WI38 (cell line): ENCODE data around the gene DLG1.
A peak's percentile ranks its signal among the peaks of the same experiment; 100 is the strongest.
"Not testable (repeated sequence)": the region's sequence is repeated elsewhere in the genome, so short reads cannot be mapped to it uniquely, and the experiment has no call there.

Experiments
- H3K4me3 ChIP-seq: 2 replicates; pipeline ENCODE4 v1.5.1; 2011; ENCODE audit warnings: low read depth, mild to moderate bottlenecking, control low read depth, low read length
- TF ChIP-seq, protein P1 (sequence below): IDR thresholded peaks from 2 replicates; pipeline ENCODE4 v1.5.1; 2012; ENCODE audit warnings: low read depth, mild to moderate bottlenecking, control low read depth, low read length

Gene DLG1

GRCh38 chr3:197038679-197039462, 259.5 kb downstream of the DLG1 start:
- TF ChIP-seq, protein P1, sequence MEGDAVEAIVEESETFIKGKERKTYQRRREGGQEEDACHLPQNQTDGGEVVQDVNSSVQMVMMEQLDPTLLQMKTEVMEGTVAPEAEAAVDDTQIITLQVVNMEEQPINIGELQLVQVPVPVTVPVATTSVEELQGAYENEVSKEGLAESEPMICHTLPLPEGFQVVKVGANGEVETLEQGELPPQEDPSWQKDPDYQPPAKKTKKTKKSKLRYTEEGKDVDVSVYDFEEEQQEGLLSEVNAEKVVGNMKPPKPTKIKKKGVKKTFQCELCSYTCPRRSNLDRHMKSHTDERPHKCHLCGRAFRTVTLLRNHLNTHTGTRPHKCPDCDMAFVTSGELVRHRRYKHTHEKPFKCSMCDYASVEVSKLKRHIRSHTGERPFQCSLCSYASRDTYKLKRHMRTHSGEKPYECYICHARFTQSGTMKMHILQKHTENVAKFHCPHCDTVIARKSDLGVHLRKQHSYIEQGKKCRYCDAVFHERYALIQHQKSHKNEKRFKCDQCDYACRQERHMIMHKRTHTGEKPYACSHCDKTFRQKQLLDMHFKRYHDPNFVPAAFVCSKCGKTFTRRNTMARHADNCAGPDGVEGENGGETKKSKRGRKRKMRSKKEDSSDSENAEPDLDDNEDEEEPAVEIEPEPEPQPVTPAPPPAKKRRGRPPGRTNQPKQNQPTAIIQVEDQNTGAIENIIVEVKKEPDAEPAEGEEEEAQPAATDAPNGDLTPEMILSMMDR = no peak
- no peak overlapping the region for H3K4me3 ChIP-seq

GRCh38 chr3:197035577-197035976, 262.8 kb downstream of the DLG1 start:
- TF ChIP-seq, protein P1 = no peak
- H3K4me3 ChIP-seq = no peak overlapping the region

GRCh38 chr3:197034778-197035177, 263.6 kb downstream of the DLG1 start:
- H3K4me3 ChIP-seq = not testable (repeated sequence)

DNA sequence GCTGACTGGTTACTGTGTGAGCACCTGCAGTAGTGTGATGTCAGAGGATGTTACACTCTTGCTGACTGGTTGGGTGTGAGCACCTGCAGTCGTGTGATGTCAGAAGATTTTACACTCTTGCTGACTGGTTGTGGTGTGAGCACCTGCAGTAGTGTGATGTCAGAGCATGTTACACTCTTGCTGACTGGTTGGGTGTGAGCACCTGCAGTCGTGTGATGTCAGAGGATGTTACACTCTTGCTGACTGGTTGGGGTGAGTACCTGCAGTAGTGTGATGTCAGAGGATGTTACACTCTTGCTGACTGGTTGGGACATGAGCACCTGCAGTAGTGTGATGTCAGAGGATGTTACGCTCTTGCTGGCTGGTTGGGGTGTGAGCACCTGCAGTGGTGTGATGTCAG, 264.6 kb downstream of the DLG1 start:
- H3K4me3 ChIP-seq = not testable (repeated sequence)

DNA sequence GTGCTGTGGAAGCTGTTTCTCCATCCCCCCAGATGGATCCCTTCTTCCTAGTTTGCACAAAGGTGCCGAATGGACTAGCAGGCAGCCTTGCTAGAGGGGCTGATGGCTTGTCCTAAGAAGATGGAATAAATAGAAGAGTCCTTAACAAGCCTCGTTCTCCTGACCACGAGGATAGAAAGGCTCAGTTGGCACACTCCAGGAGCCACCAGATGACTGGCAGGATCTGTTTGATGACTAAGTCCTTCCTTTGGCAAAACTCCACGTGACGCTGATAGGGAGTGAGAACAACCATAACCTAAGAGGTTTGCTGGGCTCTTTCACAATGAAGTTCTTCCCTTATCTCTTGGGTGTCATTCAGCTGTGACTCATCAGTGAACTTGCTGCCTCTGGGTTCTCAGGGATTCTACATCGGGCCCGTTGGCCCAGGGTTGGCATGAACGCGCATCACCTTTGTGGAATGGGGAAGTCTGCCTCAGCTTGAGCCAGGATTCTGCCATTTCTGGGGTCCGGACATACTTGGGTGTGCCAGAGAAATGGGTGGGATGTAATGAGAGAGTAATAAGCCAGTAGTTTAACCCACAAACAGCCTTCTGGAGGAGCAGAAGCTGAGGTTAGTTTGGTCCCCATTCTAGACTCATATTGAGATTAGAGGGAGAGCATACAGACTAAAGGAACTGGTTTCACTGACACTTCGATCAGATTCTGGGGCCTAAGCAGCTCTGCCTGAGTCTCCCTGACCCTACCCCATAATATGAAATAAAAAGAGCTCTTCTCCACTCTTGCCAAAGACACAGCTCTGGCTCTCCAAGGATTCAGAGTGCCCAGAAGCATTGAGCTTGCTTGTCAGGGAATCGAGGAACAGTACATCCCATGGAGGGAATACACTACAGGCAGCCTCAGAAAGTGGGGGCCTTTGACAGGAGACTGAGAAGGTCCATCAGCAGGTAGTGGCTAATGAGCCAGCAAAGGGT, 266.8 kb downstream of the DLG1 start:
- no peak overlapping the region for H3K4me3 ChIP-seq
- TF ChIP-seq, protein P1 = no peak

DNA sequence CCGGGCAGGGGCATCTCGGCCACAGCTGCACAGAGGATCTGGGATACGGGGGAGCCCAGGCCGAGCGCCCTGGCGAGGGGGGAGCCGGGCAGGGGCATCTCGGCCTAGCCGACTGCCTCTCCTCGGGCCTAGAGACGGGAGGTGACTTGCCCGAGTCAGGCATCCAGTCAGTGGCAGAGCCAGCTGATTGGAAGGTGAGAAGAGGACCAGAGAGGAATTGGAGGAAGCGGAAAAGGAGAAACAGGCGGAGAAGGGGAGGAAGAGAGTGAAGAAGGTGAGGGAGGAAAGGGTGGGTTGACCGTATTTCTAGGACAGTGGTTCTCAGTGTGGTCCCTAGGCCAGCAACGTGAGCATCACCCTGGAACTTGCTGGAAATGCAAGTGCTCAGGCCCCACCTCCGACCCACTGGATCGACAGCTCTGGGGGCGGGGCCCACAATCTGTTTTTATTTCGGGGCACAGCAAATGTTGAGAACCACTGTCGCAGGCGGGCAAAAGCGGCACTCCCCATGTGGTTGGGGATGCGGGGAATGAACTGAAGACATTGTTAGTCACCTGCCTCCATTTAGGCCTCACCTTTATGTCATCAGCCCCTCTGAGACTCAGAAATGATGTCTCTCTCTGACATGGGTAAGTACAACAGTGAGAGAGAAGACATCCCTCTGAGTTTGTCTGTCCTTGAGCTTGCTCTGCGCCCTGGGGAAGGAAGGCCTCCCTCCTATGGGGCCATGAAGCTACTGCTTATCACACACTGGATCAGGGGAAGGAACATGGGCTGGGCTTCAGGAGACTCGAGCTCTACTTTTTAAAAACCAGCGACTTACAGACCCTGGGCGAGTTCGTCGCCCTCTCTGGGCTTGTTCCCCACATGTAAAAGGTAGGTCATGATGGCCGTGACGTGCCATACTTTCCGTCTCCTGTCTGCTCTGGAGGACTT, 267.8 kb downstream of the DLG1 start:
- no peak overlapping the region for H3K4me3 ChIP-seq
- TF ChIP-seq, protein P1 = no peak

GRCh38 chr3:197029511-197030167, 268.8 kb downstream of the DLG1 start, which contains the start of gene MELTF:
TSS of gene MELTF (minus strand) at chr3:197029817. CDS start at chr3:197029702, 115 bp downstream.
- peak within 1 kb of the TSS; percentile 43 for H3K4me3 ChIP-seq
- TF ChIP-seq, protein P1 = peak; percentile 44; the same call in 1 of the 2 replicates
